ENCODE measurements around the gene SLC35F1.

GRCh38 chr6:118187568-118188164 is 280.6 kb downstream of the SLC35F1 start:
- TF ChIP-seq ZBTB7A (IDR thresholded peaks at IDR 0.05; ENCODE audit: low read depth) (no peak), CREB1 (IDR thresholded peaks at IDR 0.05; ENCODE audit: low read depth) (no peak), EP300 (IDR thresholded peaks at IDR 0.05; ENCODE audit: borderline replicate concordance) (no peak), CEBPB (IDR thresholded peaks at IDR 0.05) (no peak), YY1 (IDR thresholded peaks at IDR 0.05; ENCODE audit: low read depth) (no peak)

Data from Ishikawa (cell line).